ENCODE results near the gene ATP6V0C. TPM values are rescaled to one million over a fixed set of nuclear protein-coding genes. Genes with fewer than 3 reads are reported as not detected.

The ATP6V0C gene
- total and polyA plus RNA-seq, 2 of the 13 experiments (the other 11 are each of a cell fraction or from before 2014, with no cell fraction given): 10.4 to 20.1 TPM

- peak; percentile 65; the same call in 1 of the 2 replicates for TF ChIP-seq KDM6A (CRISPR knock-in tag; IDR thresholded peaks at IDR 0.05; ENCODE audit: low read depth)
- TF ChIP-seq ZFYVE20 (CRISPR knock-in tag; IDR thresholded peaks at IDR 0.05; ENCODE audit: borderline replicate concordance, low read depth): no peak
- peak; percentile 35 for TF ChIP-seq YY1 (IDR thresholded peaks at IDR 0.05; ENCODE audit: insufficient read depth, insufficient replicate concordance, low read depth, low read length)
- no peak for TF ChIP-seq SP140L (CRISPR knock-in tag; IDR thresholded peaks at IDR 0.05; ENCODE audit: borderline replicate concordance)
- no peak for TF ChIP-seq ZNF530 (CRISPR knock-in tag; IDR thresholded peaks at IDR 0.05; ENCODE audit: low read depth)
- no peak for TF ChIP-seq HES4 (CRISPR knock-in tag; IDR thresholded peaks at IDR 0.05; ENCODE audit: borderline replicate concordance)
- TF ChIP-seq ESRRA (CRISPR knock-in tag; IDR thresholded peaks at IDR 0.05; ENCODE audit: low read depth): peak; percentile 55; the same call in 1 of the 2 replicates
- no peak for TF ChIP-seq ZNF850 (CRISPR knock-in tag; conservative IDR thresholded peaks at IDR 0.05)
- TF ChIP-seq ZNF101 (CRISPR knock-in tag; IDR thresholded peaks at IDR 0.05; ENCODE audit: borderline replicate concordance, low read depth): no peak
- peak; percentile 78 for TF ChIP-seq MIER3 (CRISPR knock-in tag; IDR thresholded peaks at IDR 0.05; ENCODE audit: borderline replicate concordance)
- TF ChIP-seq NONO (IDR thresholded peaks at IDR 0.05): no peak
- peak; percentile 92 for TF ChIP-seq NONO (CRISPR knock-in tag; conservative IDR thresholded peaks at IDR 0.05)
- 0 out of 2 replicates have a peak, but pooled peaks have one; percentile 60 for TF ChIP-seq ZMAT3 (CRISPR knock-in tag; conservative IDR thresholded peaks at IDR 0.05)
- TF ChIP-seq POLR2AphosphoS2 (IDR thresholded peaks at IDR 0.05; ENCODE audit: low read depth, low read length): no peak
- no peak for TF ChIP-seq SSRP1 (CRISPR knock-in tag; IDR thresholded peaks at IDR 0.05)
- TF ChIP-seq ZNF790 (CRISPR knock-in tag; IDR thresholded peaks at IDR 0.05; ENCODE audit: borderline replicate concordance): no peak
- peak; percentile 76 for TF ChIP-seq THAP11 (CRISPR knock-in tag; IDR thresholded peaks at IDR 0.05)
- TF ChIP-seq ZNF775 (CRISPR knock-in tag; IDR thresholded peaks at IDR 0.05; ENCODE audit: borderline replicate concordance): no peak
- TF ChIP-seq HOXD1 (CRISPR knock-in tag; IDR thresholded peaks at IDR 0.05): peak; percentile 72; the same call in 1 of the 2 replicates
- TF ChIP-seq MZF1 (CRISPR knock-in tag; IDR thresholded peaks at IDR 0.05; ENCODE audit: borderline replicate concordance): no peak
- TF ChIP-seq, protein P1, sequence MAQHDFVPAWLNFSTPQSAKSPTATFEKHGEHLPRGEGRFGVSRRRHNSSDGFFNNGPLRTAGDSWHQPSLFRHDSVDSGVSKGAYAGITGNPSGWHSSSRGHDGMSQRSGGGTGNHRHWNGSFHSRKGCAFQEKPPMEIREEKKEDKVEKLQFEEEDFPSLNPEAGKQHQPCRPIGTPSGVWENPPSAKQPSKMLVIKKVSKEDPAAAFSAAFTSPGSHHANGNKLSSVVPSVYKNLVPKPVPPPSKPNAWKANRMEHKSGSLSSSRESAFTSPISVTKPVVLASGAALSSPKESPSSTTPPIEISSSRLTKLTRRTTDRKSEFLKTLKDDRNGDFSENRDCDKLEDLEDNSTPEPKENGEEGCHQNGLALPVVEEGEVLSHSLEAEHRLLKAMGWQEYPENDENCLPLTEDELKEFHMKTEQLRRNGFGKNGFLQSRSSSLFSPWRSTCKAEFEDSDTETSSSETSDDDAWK (CRISPR knock-in tag; IDR thresholded peaks at IDR 0.05): no peak
- no peak for TF ChIP-seq NFATC3 (CRISPR knock-in tag; IDR thresholded peaks at IDR 0.05)
- no peak for TF ChIP-seq JDP2 (CRISPR knock-in tag; IDR thresholded peaks at IDR 0.05; ENCODE audit: borderline replicate concordance)
- peak; percentile 81 for TF ChIP-seq ERF (CRISPR knock-in tag; IDR thresholded peaks at IDR 0.05)
- no peak for TF ChIP-seq ZSCAN12 (CRISPR knock-in tag; IDR thresholded peaks at IDR 0.05)
- no peak for TF ChIP-seq ZNF274 (CRISPR knock-in tag; IDR thresholded peaks at IDR 0.05)
- TF ChIP-seq TBL1XR1 (IDR thresholded peaks at IDR 0.05; ENCODE audit: borderline replicate concordance, low read length, partially characterized antibody): peak; percentile 70
- no peak for TF ChIP-seq BHLHE40 (IDR thresholded peaks at IDR 0.05; ENCODE audit: low read length)
- TF ChIP-seq NCOA1 (CRISPR knock-in tag; IDR thresholded peaks at IDR 0.05): no peak
- TF ChIP-seq DNMT3B (CRISPR knock-in tag; conservative IDR thresholded peaks at IDR 0.05): no peak
- no peak for TF ChIP-seq TP53 (CRISPR knock-in tag; conservative IDR thresholded peaks at IDR 0.05)
- TF ChIP-seq SIN3A (IDR thresholded peaks at IDR 0.05; ENCODE audit: borderline replicate concordance, low read depth, low read length): no peak
- no peak for TF ChIP-seq ELK4 (CRISPR knock-in tag; IDR thresholded peaks at IDR 0.05; ENCODE audit: borderline replicate concordance)
Measured at GRCh38 chr16:2484898-2485508, 28.7 kb upstream of the ATP6V0C start (continued).
